GM19023 (cell line): ENCODE results near the gene TRIM66.
"Not testable (repeated sequence)": the region's sequence is repeated elsewhere in the genome, so short reads cannot be mapped to it uniquely, and the experiment has no call there.

ENCODE experiments used
- ATAC-seq: cut with Tn5 transposase; IDR thresholded peaks from one replicate; pipeline ENCODE4 v1.9.1; 2021; ENCODE audit warnings: mild to moderate bottlenecking, moderate library complexity; ENCODE audit not compliant: unreplicated experiment

The TRIM66 gene

DNA sequence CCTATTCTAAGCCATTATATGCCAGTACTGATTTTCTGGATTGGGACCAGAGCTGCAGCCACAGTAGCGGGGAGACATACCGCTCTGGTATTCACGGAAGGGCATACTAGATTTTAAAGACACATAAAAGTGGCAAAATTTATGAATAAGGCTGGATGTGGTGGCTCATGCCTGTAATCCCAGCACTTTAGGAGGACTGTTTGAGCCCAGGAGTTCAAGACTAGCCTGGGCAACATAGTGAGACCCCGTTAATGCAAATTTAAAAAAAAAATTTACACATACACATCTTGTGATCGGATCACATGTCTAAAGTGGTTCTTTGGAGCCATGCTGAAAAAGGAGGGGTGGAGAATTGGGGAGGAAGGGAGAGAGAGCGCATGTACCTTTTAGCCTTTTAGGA, 9.1 kb upstream of the TRIM66 start:
- ATAC-seq: no peak

DNA sequence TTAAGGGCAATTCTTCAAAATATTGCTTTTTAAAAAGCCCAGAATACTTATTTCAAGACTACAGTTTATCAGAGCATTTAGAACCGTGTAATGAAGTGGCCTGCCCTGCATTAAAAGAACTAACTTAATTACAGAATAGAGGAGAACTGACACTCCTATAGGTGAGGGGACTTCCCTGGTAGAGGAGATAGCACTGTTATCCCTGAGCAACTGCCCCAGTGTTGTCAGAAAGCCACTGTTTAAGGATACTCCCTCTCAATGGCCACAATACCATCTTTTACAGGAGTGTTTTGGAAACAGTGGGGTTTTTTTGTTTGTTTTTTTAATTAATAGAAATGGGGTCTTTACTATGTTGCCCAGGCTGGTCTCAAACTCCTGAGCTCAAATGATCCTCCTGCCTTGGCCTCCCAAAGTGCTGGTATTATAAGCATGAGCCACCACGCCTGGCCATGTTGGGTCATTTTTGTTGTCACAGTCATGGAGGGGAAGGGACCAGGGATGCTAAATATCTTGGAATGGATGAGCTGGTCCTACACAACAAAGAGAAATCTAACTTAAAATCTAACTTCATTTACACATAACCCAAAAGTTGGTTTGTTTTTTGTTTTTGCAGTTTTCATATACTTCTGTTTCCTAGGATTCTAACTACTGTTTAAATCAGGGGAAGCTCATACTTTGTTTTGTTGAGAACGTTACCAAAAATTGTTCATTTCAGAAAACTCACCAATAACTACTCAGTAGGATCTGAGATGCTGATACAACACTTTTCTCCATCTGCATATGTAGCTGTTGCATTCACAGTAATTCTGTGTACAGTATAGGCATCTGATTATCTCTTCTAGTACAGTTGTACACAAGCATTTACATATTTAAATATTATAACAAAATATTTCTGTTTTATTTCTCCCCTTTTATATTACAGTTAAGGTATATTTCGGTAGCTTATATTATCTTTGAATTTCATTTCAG, 8.2 kb upstream of the TRIM66 start:
- ATAC-seq: no peak

DNA sequence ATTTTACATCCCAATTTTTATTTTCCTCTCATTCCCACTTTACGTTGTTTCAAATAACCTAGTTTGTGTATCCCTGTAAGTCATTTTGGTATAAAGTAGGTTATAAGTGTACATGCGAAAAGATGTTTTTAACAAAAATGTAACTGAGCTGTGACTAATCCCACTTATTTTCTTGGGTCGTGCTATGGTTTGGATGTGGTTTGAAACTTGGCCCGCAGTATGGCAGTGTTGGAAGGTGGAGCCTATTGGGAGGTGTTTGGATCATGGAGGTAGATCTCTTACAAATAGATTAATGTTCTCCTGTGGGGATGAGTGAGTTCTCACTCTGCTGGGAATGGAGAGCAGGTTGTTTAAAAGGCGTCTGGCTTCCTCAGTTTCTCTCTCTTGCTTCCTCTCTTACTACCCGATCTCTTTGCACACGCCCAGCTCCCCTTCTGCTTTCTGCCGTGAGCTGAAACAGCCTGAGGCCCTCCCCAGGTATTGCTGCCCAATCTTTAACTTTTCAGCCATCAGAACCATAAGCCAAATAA, 7.3 kb upstream of the TRIM66 start:
- ATAC-seq: no peak

DNA sequence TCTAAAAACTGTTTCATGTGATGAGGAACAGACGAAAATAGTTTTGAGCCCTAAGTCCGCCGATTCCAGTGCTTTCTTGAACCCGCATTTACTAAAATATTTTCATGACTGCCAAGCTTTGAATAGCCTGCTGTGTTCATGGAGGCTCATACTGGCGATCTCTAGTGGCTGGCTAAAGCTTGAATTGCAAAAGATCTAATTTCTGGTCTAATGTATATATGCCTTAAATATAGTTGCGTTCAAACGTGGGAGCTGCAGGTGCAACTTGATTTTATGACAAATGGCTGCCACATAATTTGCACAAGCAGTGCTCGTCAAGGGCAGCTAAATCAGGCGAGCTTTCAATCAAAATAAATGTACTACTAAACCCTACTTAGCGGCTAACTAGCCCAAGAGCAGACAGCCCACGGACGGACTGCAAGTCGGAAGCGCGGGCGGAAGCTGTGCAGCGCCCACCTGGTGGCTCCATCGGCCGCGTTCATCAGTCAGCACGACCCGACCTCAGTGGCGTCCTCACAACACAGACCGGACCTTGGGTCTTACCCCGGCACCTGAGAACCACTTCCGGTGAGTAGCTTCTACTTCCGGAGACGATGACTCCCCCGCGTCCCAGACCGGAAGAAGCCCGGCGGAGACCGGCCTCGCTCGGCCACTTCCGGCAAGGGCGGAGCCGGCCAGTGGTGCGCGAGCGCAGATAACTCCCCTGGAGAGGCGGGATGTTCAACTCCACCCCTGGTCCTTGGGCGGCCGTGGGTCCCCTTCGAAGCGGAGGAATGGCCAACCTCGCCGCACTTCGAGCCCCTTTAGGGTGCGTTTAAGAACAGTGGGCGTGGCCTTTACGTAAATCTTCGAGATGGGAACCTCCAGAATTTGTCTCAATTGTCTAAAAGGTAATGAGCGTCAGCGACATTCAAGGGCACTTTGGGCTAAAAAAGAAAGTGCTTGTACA, 6.2 kb upstream of the TRIM66 start:
- ATAC-seq: peak; percentile 97

DNA sequence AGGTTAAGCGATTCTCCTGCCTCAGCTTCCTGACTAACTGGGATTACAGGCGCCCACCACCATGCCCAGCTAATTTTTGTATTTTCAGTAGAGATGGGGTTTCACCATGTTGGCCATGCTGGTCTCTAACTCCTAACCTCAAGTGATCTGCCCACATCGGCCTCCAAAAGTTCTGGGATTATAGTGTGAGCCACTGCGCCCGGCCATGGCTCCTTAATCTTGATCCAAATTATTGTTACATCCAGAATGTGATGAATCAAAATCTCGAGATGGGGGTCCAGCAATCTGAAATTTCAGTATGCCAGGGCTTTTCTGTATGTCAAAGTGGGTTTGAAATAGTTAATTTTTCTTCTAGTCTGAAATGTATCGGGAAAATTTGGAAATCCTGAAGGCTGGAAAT, 3.9 kb upstream of the TRIM66 start:
- no peak for ATAC-seq

DNA sequence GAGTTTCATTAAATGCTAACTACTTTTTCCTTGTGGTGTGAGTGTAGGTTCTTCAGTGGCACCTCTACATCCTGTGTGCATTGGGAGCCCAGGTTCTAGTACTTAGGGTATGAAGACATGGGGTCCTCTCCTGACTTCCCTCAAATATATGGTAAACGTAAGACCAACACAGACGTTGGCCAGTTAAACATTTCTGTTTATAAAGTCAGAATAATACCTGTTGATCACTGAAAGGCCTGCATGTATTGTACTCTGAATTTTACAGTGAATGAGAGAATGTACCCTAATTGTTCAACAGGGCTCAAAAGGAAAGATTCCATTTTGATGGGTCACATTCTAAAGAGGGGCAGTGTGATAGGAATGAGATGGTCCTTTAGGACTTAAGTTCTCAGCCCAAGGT, 3.4 kb upstream of the TRIM66 start:
- no peak for ATAC-seq

DNA sequence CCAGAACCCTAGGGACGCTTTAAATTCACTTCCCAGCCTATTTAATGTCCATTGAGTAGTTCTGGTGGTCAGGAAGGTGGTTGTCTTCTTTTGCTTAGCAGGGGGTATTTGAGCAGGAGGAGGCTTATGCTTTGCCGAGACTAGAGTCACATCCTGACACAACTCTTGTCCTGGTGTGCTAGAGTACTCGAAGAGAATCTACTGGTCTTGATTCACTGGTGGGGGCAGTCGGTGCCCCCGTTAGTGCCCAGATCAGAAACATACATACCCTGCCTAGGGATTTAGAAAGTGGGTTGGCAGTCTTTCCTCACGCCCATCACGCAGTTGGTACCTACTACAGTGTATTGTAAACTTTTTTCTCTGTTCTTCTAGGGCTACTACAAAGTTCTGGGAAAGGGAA, 2.8 kb upstream of the TRIM66 start:
- no peak for ATAC-seq

DNA sequence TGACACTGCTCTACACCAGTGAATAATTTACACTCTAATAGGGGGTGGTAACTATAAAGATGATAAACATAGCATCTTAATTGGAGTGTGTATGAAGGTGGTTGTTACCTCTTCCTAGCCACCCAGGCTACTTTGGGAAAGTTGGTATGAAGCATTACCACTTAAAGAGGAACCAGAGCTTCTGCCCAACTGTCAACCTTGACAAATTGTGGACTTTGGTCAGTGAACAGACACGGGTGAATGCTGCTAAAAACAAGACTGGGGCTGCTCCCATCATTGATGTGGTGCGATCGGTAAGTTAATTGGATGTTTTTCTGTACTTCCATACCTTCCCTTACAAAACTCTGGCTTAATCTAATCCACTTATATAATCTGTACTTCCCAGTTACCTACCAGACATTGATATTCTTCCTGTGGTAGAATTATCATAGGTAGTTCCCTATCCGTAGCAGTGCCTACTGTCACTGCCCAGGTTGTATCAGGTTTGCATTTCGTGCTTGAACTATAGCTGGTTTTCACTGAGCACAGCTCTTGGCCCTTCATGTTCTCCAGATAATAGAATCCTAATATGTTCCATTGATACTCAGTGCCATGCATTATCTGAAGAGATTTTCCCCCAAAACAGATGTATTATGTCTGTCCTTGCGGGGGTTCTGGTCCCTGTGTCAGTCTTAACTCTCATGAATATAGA, 2.3 kb upstream of the TRIM66 start:
- ATAC-seq: no peak

DNA sequence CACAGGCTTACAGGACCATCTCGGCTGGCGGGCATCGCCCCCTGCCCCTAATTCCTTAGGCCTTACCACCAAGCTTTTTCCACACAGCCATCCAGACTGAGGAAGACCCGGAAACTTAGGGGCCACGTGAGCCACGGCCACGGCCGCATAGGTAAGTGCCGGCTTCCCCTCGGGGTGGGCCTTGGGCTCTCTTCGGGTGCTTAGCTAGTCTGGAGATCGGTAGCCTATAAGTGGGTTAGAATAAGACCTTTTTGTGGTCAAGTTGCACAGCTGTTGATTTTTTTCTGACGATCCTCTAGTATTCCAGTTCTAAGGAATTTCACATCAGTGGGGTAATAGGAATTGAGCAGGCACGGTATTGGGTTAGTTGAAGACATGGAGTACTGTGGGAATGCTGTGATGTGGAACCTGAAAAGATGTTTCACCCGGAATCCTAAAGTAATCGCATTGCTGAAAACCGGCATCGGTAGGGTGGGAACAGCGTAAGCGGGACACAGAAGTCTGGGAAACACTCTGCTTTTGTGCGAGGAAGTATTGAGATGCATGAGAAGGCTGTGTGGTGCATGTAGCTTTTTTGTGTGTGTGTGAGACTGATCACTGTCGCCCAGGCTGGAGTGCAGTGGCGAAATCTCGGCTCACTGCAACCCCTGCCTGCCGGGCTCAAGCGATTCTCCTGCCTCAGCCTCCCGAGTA, 796 bp upstream of the TRIM66 start:
- no peak for ATAC-seq

DNA sequence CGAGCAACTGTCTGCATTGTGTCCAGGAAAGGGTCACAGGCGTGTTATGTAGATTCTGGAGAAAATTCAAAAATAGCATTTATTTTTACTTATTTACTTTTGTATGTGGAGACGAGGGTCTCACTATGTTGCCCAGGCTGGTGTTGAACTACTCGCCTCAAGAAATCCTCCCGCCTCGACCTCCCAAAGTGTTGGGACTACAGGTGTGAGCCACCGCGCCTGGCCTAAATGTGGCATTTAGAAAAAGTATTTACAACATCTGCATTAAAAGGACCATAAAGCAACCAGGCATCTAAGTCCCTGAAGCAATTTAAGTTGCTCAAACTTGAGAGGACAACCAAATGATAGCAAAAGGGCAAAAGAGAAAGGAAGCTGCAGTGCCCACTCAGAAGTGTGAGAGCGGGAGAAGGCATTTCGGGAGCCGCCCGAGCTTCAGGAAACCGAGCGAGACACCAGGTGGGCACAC, 595 bp downstream of the TRIM66 start:
- no peak for ATAC-seq

DNA sequence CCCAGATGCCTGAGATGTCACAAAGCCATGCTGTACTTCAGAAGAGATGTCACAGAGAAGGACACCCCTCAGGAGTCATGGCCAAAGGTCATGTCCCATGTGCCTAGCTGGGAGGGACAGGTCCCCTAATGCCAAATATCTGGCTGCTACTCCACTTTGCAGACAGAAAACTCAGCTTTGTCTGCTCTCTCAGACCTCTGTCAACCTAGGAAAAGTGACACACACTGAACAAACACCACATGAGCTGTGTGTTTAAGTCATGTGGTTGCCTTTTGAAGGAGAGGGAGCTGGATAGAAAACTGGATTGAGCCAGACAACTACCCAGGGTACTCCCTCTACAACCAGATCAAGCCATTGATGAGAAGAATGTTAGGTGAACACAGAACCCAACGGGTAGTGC, 3.5 kb downstream of the TRIM66 start:
- ATAC-seq: no peak

DNA sequence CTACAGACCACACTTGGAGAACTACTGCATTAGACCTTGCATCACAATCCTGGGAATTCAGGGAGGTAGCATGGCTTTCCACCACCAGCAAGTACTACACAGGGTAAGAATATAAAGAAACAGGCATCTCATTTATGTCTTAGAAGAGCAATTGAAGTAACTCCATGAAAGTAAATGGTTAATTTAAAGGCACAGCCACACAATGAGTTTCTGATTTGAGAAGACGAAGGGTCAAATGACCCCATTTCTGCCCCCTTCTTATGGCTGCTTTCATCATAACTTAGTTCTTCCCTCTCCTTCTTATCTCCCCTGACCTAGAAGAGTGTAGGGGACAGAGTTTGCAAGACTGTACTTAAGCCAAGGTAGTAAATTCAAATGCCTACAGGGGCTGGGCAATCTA, 6.0 kb downstream of the TRIM66 start:
- ATAC-seq: no peak

DNA sequence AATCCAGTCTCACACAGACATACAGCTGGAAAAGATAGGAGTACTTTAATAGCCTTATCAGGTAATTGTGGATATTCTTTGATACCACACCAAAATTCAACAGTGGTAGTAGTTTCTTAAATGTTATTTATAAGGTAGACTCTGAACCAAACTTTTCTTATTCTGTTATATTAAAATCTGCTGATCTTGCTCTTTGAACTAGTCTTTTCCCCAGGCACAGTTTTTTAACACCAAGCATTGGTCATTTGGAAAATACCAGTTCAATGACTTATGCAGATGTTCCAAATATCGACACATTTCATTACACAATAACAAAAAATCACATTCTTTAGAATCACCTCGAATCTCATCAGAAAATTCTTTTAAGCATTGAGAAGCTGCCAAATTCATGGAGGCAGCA, 7.6 kb downstream of the TRIM66 start:
- no peak for ATAC-seq

DNA sequence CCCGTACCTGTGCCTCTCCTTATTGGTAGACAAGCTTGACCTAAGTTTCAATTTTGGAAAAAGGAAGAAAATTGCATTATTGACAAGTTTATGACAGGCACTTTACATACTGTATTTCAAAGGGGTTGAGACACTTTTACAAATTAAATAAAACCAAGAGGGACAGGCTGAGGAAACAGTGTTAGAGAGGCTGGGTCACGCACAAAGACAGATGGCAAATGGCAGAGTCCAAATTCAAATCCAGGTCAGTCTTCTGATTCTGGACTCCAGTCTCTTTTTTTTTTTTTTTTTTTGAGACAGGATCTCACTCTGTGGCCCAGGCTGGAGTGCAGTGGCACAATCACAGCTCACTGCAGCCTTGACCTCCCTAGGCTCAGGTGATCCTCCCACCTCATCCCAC, 10.1 kb downstream of the TRIM66 start:
- no peak for ATAC-seq

DNA sequence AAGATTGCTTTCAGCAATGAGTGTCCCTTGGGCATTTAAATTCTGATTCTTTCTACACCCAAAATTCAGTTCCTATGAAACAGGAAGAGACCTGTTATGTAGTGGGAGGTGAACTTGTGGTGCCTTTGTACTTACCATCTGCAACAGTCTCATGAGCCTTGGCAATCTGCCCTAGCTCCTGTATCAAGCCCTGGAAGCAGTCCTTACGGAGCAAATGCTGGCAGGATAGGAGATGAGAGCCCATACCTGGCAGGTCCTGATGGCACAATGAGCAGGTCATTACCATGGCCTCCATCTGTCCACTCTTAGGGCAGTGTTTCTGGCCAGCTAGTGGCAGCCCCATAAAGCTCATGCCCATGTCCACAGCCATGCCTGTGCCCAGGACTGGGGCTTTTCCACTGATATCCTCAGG, 10.8 kb downstream of the TRIM66 start:
- ATAC-seq: no peak

DNA sequence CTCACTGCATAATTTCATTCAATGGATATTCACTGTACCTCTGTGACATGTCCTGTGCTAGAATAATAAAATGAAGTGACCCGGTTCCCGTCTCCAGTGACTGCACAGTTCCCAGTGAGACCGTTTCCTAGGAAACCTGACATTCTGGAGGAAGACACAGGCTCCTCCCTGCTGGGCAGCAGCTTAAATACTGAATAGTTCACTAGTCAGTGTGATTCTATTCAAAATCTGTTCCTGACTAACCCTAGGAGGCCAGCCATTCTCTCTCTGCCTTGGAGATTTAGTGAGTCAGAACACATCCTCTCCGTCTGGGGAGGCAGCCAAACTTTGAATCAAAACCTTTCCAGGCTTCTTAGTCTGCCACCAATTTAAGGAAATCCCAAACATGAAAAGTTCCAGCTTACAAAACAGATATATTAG, 11.3 kb downstream of the TRIM66 start:
- no peak for ATAC-seq

DNA sequence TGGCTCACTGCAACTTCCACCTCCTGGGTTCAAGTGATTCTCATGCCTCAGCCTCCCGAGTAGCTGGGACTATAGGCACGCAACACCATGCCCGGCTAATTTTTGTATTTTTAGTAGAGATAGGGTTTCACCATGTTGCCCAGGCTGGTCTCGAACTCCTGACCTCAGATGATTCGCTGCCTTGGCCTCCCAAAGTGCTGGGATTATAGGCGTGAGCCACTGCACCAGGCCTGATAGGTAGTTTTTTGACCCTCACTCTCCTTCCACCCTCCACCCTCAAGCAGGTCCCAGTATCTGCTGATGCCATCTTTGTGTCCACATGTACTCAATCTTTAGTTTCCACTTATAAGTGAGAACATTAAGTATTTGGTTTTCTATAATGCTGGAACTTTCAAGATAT, 12.4 kb downstream of the TRIM66 start:
- not testable (repeated sequence) for ATAC-seq

DNA sequence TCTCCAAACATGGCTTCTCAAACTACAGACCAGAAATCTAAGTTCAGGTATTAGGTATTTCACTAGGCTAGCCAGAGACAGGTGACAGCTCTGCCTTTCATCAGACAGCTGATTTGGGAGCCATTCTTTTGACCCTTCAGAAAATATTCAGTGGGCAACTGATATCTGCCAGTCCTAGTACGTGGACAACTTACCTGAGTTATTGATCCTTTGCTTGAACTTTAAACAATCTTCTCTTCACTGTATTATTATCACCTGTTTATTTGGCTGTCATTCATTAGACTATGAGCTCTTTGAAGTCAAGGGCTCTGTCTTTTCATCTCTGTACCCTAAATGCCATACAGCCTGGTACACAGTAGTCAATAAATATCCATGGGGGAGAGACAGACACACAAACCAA, 17.2 kb downstream of the TRIM66 start:
- no peak for ATAC-seq

DNA sequence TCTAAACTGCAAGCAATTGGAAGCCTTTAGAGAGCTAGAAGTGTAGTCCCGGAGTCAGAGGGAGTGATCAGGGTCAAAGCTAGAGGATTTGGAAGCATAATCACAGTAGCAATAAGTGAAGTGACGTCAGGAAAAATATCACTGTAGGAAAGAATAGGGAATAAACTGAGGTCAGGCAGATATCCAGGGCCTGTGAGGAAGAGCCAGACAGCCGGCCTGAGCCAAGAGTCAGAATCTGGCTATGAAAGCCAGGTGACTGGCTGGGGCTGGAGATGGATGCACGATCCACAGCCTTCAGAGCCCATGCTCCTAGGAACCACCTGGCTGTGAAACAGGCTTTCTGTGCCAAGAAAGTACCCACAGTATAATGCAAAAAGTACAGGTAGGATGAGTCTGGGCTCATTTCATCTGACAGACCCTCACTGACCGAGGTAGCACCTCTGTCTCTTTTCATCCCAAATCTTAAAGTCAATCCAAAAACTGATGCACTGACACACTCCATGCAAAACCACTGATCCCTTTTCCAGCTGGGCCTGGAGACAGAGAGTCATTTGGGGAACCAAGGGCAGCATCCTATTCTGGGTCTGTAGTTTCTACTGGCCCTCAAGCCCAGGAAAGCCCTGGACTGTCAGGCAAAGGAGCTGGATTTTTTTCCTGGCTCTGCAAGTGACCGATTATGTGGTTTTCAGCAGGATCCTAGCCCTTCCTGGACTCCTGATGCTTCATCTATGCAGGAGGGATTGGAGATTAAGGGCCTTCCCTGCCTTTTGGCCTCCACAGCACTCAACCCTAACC, 21.3 kb downstream of the TRIM66 start:
- no peak for ATAC-seq
